Upper lobe of right lung (tissue), 1 donor: ENCODE results near the gene DEDD2. TPM values are rescaled to one million over a fixed set of nuclear protein-coding genes. Genes with fewer than 3 reads are reported as not detected.

Experiments used
- ATAC-seq: fragments of 200-7000 bp; cut with Tn5 transposase; one replicate; pipeline ENCODE4 v1.9.1; 2020; ENCODE audit warnings: mild to moderate bottlenecking, moderate library complexity
- DNase-seq: peaks from one replicate; pipeline ENCODE4 v3.0.0-alpha.2; 2020
- H3K27ac ChIP-seq: fragments of 200-600 bp; one replicate; pipeline ENCODE4 v1.8.0; 2022
- H3K27me3 ChIP-seq: fragments of 200-600 bp; one replicate; pipeline ENCODE4 v1.8.0; 2022; ENCODE audit warnings: mild to moderate bottlenecking
- H3K36me3 ChIP-seq: fragments of 200-600 bp; one replicate; pipeline ENCODE4 v1.8.0; 2022
- H3K4me1 ChIP-seq: fragments of 200-600 bp; one replicate; pipeline ENCODE4 v1.8.0; 2022
- H3K4me3 ChIP-seq: fragments of 200-600 bp; one replicate; pipeline ENCODE4 v1.8.0; 2022; ENCODE audit warnings: mild to moderate bottlenecking
- H3K9me3 ChIP-seq: fragments of 200-600 bp; one replicate; pipeline ENCODE4 v1.8.0; 2022
- intact Hi-C: fragments of 100-400 bp; cut with DNase I; formaldehyde crosslinking; loops from one replicate; pipeline ENCODE4 v1.11.0; 2022
- total RNA-seq: library from RNA; stranded (reverse); fragmentation: NEBNext Ultra II Directional; extraction: Animal tissue kit (Norgen Biotek cat#: 25700); gene quantifications from one replicate; pipeline ENCODE4 v1.2.1, GENCODE V29; 2021
- TF ChIP-seq, protein P1 (sequence below): fragments of 200-600 bp; IDR thresholded peaks from one replicate; pipeline ENCODE4 v1.8.0; 2022; ENCODE audit warnings: antibody characterized with exemption
- donor health status: DM: no; HTN: yes; CAD: no; lungs with severe emphysema.

The DEDD2 gene
- total RNA-seq, 1 donor from 2014 or later, result 25.1 TPM

DNA sequence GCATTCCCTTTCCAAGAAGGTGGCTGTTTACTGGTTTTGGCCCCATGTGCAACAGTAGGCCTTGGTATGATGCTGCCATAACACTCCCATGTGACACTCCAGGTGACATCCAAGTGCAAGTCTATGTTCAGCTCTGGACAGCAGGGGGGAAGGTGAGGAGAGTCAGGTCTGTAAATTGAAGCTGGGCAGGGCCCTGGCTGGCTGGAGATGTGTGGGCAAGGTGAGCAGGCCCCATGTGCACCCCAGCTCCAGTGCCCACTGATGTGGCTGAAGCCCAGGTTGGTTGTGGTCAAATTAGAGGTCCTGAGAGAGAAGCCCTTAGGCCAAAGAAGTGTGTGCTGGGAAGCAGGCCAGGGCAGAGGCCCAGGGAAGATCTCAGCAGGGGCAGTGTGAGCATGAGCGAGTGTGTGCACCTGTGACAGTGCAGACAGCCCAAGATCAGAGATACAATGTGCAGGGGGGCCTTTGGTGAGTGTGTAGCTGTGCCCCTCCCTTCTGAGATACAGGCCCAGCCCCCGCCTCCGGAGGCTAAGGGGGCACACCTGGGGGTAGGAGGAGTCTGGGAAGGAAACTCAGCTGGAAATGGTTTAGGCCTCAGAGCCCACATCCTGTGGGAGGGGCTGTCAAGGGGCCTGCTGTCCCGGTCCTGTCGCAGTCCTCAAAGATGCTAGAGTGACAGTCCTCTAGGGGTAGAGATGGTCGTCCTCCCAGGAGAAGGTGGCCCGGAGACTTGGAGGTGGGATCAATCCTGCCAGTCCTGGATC lies 18.6 kb downstream of the DEDD2 start:
- H3K4me3 ChIP-seq, result peak overlapping the region; percentile 19
- no peaks in the 10 kb centered on the region for H3K27me3 ChIP-seq
- intact Hi-C loops, result no loop called here
- peak overlapping the region; percentile 71 for H3K27ac ChIP-seq
- peaks cover 19% of the 10 kb centered on the region for H3K4me1 ChIP-seq
- DNase-seq (no peak), ATAC-seq (peak; percentile 0)
- TF ChIP-seq, protein P1, sequence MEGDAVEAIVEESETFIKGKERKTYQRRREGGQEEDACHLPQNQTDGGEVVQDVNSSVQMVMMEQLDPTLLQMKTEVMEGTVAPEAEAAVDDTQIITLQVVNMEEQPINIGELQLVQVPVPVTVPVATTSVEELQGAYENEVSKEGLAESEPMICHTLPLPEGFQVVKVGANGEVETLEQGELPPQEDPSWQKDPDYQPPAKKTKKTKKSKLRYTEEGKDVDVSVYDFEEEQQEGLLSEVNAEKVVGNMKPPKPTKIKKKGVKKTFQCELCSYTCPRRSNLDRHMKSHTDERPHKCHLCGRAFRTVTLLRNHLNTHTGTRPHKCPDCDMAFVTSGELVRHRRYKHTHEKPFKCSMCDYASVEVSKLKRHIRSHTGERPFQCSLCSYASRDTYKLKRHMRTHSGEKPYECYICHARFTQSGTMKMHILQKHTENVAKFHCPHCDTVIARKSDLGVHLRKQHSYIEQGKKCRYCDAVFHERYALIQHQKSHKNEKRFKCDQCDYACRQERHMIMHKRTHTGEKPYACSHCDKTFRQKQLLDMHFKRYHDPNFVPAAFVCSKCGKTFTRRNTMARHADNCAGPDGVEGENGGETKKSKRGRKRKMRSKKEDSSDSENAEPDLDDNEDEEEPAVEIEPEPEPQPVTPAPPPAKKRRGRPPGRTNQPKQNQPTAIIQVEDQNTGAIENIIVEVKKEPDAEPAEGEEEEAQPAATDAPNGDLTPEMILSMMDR, result no peak
- H3K36me3 ChIP-seq, result peaks cover 34% of the 10 kb centered on the region
- no peaks in the 10 kb centered on the region for H3K9me3 ChIP-seq

DNA sequence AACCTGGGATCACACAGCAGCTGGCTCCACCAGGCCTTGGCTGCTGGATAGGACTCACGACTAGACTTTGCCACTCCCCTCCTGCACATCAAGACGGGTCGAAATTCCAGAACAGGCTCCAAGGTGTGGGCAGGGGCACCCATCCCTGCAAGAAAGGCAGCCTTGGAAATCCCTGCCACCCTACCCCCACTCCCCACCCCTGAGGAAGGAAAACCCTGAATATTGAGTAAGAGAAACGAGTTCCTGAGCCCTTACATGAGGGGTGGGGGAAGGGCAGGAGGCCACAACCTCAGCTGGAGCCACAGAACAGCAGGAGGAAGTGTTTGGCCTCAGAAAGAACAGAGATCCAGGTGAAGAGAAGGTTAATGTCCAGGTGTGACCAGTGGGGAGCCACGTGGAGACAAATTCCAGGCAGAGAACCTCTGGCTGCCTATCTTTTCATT lies 20.1 kb downstream of the DEDD2 start:
- no peaks in the 10 kb centered on the region for H3K9me3 ChIP-seq
- peaks cover 26% of the 10 kb centered on the region for H3K36me3 ChIP-seq
- no peaks in the 10 kb centered on the region for H3K27me3 ChIP-seq
- no peak for DNase-seq
- intact Hi-C loops, result no loop called here
- H3K4me1 ChIP-seq, result peaks cover 15% of the 10 kb centered on the region
- H3K27ac ChIP-seq, result no peak overlapping the region
- TF ChIP-seq, protein P1, result no peak
- no peak for ATAC-seq
- no peak overlapping the region for H3K4me3 ChIP-seq

DNA sequence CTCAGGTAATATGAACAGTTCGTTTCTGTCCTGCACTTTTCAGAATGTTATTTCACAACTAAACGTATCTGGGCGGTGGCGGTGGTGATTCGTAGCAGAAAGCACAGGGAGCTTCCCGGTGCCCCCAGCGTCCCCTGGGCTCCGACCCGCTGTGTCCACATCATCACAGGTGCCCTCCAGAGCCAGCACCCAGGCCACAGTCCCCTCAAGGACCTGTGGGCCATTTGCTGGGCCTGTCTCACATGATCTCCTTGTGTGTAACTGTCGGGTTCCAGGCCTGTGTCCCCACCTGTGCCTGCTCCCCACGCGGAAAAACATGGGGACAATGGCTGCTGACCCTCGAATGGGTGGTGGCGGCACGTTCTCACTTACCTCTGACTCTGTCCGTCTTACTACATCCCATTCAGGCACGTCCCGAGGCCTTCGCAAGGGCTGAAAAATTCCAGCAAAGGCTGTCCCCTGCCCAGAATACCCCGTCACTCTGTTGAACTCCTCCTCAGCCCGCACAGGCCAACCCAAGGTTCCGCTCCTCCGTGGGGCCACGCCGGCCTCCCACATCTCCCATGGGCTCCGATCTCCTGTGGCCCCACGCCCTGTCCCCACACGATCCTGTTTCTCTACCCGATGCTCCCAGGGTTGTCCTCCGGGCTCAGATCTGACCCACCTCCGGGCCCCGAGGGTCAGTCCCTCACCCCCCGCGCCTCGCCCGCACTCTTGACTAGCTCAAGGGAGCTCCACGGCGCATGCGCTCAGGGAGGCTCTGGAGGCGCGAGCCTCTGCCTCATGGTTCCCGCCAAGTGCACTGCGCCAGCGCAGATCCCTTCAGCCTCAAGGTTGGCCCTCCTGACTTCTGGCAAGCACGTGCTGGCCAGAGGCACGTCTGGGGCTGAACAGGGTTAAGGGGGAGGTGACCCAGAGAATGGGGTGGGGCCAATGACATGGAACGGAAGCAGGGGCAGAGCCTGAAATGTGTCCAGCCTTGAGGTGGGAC lies 21.2 kb downstream of the DEDD2 start:
- Histone ChIP-seq H3K9me3 (no peaks in the 10 kb centered on the region), H3K27me3 (no peaks in the 10 kb centered on the region), H3K4me1 (peaks cover 14% of the 10 kb centered on the region), H3K27ac (no peak overlapping the region), H3K4me3 (no peak overlapping the region), H3K36me3 (peaks cover 19% of the 10 kb centered on the region)
- no peak for DNase-seq
- intact Hi-C loops, result no loop called here
- no peak for ATAC-seq
- TF ChIP-seq, protein P1, result no peak

DNA sequence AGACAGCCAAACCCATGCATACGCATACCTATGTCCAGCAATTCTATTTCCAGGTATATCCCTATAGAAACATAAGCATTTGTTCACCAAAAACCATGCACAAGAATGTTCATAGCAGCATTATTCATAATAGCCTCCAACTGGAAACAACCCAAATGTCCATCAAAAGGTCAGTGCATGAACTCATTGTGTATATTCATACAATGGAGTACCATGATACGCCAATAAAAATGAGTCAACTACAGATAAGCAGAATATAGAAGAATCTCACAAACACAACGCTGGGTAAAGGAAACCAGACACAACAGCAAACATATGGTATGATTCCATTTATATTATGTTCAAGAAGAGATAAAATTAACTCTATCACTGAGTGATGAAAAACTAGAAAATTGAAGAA lies 23.8 kb downstream of the DEDD2 start:
- H3K27ac ChIP-seq, result no peak overlapping the region
- no peaks in the 10 kb centered on the region for H3K27me3 ChIP-seq
- no peaks in the 10 kb centered on the region for H3K9me3 ChIP-seq
- no peak overlapping the region for H3K4me3 ChIP-seq
- DNase-seq, result no peak
- peaks cover 4% of the 10 kb centered on the region for H3K4me1 ChIP-seq
- peaks cover 7% of the 10 kb centered on the region for H3K36me3 ChIP-seq
- TF ChIP-seq, protein P1, result no peak
- no peak for ATAC-seq
- intact Hi-C loops, result no loop called here

DNA sequence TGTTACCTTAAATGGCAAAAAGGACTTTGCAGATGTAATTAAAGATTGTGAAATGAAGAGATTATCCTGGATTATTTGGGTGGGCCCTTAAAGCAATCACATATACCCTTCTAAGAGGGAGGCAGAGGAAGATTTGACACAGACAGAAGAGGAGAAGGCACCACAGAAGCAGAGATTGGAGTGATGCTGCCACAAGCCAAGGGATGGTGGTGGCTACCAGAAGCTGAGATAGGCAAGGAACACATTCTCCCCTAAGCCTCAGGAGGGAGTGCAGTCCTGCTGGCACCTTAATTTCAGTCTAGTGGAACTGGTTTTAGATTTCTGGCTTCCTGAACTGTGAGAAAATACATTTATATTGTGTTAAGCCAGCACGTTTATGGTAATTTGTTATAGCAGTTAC lies 24.2 kb downstream of the DEDD2 start:
- Histone ChIP-seq H3K9me3 (no peaks in the 10 kb centered on the region), H3K36me3 (peaks cover 3% of the 10 kb centered on the region), H3K4me1 (peaks cover 4% of the 10 kb centered on the region), H3K27me3 (no peaks in the 10 kb centered on the region), H3K27ac (no peak overlapping the region), H3K4me3 (no peak overlapping the region)
- intact Hi-C loops, result no loop called here
- DNase-seq (no peak), ATAC-seq (no peak)
- TF ChIP-seq, protein P1, result no peak
